GM21515 (cell line): ENCODE results near the gene MC3R.

ENCODE experiments used
- ATAC-seq: cut with Tn5 transposase; IDR thresholded peaks from one replicate; pipeline ENCODE4 v1.9.1; 2021; ENCODE audit not compliant: unreplicated experiment

The MC3R gene

GRCh38 chr20:56249244-56249955 is 868 bp downstream of the MC3R start:
- ATAC-seq, result no peak

GRCh38 chr20:56249956-56250355 is 1.4 kb downstream of the MC3R start:
- ATAC-seq, result no peak

- ATAC-seq, result no peak
These were observed 9.1 kb downstream of the MC3R start for GRCh38 chr20:56257604-56258003.

- no peak for ATAC-seq
These were observed 11.4 kb downstream of the MC3R start for GRCh38 chr20:56259948-56260347.

- no peak for ATAC-seq
These were observed 20.0 kb downstream of the MC3R start for GRCh38 chr20:56268536-56268935.

- no peak for ATAC-seq
These were observed 23.4 kb downstream of the MC3R start for GRCh38 chr20:56271974-56272373.

- ATAC-seq, result no peak
These were observed 25.0 kb downstream of the MC3R start for GRCh38 chr20:56273491-56273890.

- no peak for ATAC-seq
These were observed 25.6 kb downstream of the MC3R start for GRCh38 chr20:56274156-56274555.

- ATAC-seq, result no peak
These were observed 29.7 kb downstream of the MC3R start for GRCh38 chr20:56278196-56278595.

GRCh38 chr20:56285496-56285895 is 37.0 kb downstream of the MC3R start:
- ATAC-seq, result no peak

GRCh38 chr20:56289652-56290051 is 41.1 kb downstream of the MC3R start:
- ATAC-seq, result no peak

- ATAC-seq, result no peak
These were observed 50.8 kb downstream of the MC3R start for GRCh38 chr20:56299362-56299761.
